HUDEP-2 (cell line): Measurements from ENCODE around the gene CD180.
"Not testable (repeated sequence)": the region's sequence is repeated elsewhere in the genome, so short reads cannot be mapped to it uniquely, and the experiment has no call there.

Experiments
- DNase-seq, 76 experiments: peaks; one replicate each; lab custom pipeline; 2025; ENCODE audit not compliant: unreplicated experiment in 76 of 76; lab: John Stamatoyannopoulos, UW

Gene CD180

GRCh38 chr5:67189931-67190330, 6.7 kb downstream of the CD180 start:
- no peak for DNase-seq

GRCh38 chr5:67189079-67189354, 7.6 kb downstream of the CD180 start:
- DNase-seq, result no peak

GRCh38 chr5:67188274-67189078, 8.1 kb downstream of the CD180 start:
- no peak for DNase-seq

GRCh38 chr5:67187006-67187715, 9.4 kb downstream of the CD180 start:
- no peak for DNase-seq

GRCh38 chr5:67183859-67184258, 12.7 kb downstream of the CD180 start:
- no peak for DNase-seq

GRCh38 chr5:67182301-67182790, 14.3 kb downstream of the CD180 start:
- no peak for DNase-seq

GRCh38 chr5:67181648-67182221, 14.9 kb downstream of the CD180 start:
- DNase-seq, result no peak

GRCh38 chr5:67179697-67180361, 16.8 kb downstream of the CD180 start:
- DNase-seq, result no peak

- no peak for DNase-seq
Observed at GRCh38 chr5:67178966-67179365, 17.6 kb downstream of the CD180 start.

GRCh38 chr5:67178085-67178484, 18.5 kb downstream of the CD180 start:
- no peak for DNase-seq

- no peak for DNase-seq
Observed at GRCh38 chr5:67176936-67177335, 19.7 kb downstream of the CD180 start.

- DNase-seq, result no peak
Observed at GRCh38 chr5:67173959-67174358, 22.6 kb downstream of the CD180 start.

- DNase-seq, result not testable (repeated sequence)
Observed at GRCh38 chr5:67173351-67173750, 23.2 kb downstream of the CD180 start.

GRCh38 chr5:67170767-67171166, 25.8 kb downstream of the CD180 start:
- DNase-seq, result no peak

- DNase-seq, result no peak
Observed at GRCh38 chr5:67168069-67168468, 28.5 kb downstream of the CD180 start.

- DNase-seq, result no peak
Observed at GRCh38 chr5:67166460-67167285, 29.9 kb downstream of the CD180 start.

GRCh38 chr5:67165526-67166459, 30.8 kb downstream of the CD180 start:
- DNase-seq, result peak in 25 of 76 experiments; percentile 2 to 34 (median 8)

- no peak for DNase-seq
Observed at GRCh38 chr5:67164856-67165525, 31.6 kb downstream of the CD180 start.
